Measurements from ENCODE around the gene AGAP1. TPM values are rescaled to one million over a fixed set of nuclear protein-coding genes. Genes with fewer than 3 reads are reported as not detected.

The AGAP1 gene
- total and polyA plus RNA-seq, 9 donors, result 5.7 to 32.2 (median 20.2) TPM

GRCh38 chr2:235711527-235711926, 217.7 kb downstream of the AGAP1 start:
- intact Hi-C loops (cut with DNase I), result no loop called here
- no peak for DNase-seq
- 88 to 94% (median 91%) methylated on average over 11 of the region's 11 CpGs for whole genome bisulfite sequencing, 3 donors
- Histone ChIP-seq H3K27me3 (no peaks in the 10 kb centered on the region), H3K27ac (no peak overlapping the region), H3K4me3 (no peak overlapping the region), H3K9me3 (no peaks in the 10 kb centered on the region), H3K36me3 (no peaks in the 10 kb centered on the region), H3K4me1 (ENCODE audit: insufficient read depth) (no peaks in the 10 kb centered on the region)
- TF ChIP-seq EP300 (IDR thresholded peaks at IDR 0.05) (no peak), POLR2A (IDR thresholded peaks at IDR 0.05) (no peak)
- TF ChIP-seq, protein P1, sequence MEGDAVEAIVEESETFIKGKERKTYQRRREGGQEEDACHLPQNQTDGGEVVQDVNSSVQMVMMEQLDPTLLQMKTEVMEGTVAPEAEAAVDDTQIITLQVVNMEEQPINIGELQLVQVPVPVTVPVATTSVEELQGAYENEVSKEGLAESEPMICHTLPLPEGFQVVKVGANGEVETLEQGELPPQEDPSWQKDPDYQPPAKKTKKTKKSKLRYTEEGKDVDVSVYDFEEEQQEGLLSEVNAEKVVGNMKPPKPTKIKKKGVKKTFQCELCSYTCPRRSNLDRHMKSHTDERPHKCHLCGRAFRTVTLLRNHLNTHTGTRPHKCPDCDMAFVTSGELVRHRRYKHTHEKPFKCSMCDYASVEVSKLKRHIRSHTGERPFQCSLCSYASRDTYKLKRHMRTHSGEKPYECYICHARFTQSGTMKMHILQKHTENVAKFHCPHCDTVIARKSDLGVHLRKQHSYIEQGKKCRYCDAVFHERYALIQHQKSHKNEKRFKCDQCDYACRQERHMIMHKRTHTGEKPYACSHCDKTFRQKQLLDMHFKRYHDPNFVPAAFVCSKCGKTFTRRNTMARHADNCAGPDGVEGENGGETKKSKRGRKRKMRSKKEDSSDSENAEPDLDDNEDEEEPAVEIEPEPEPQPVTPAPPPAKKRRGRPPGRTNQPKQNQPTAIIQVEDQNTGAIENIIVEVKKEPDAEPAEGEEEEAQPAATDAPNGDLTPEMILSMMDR (IDR thresholded peaks at IDR 0.05), result no peak

DNA sequence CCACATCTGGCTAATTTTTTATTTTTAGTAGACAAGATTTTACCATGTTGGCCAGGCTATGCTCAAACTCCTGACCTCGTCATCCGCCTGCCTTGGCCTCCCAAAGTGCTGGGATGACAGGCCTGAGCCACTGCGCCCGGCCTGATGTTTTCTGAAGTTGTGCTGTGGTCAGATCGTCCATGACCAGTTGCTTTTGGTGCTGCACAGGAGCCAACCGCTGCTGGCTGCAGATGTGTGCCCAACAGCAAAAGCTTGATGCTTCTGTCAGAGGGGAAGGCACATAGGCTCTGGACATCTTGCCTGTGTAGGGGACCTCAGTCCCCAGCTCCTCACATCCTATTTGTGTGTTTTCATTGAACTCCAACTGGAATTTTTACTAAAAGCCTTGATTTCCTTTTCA, 218.3 kb downstream of the AGAP1 start:
- 91 to 93% (median 92%) methylated on average over 6 of the region's 6 CpGs for WGBS, 3 donors
- no peak for DNase-seq
- H3K27me3 ChIP-seq, result no peaks in the 10 kb centered on the region
- H3K27ac ChIP-seq, result no peak overlapping the region
- TF ChIP-seq POLR2A (IDR thresholded peaks at IDR 0.05), result no peak
- TF ChIP-seq EP300 (IDR thresholded peaks at IDR 0.05), result no peak
- TF ChIP-seq, protein P1 (IDR thresholded peaks at IDR 0.05), result no peak
- no peaks in the 10 kb centered on the region for H3K36me3 ChIP-seq
- no peaks in the 10 kb centered on the region for H3K9me3 ChIP-seq
- H3K4me3 ChIP-seq, result no peak overlapping the region
- H3K4me1 ChIP-seq (ENCODE audit: insufficient read depth), result no peaks in the 10 kb centered on the region
- intact Hi-C loops (cut with DNase I), result no loop called here

DNA sequence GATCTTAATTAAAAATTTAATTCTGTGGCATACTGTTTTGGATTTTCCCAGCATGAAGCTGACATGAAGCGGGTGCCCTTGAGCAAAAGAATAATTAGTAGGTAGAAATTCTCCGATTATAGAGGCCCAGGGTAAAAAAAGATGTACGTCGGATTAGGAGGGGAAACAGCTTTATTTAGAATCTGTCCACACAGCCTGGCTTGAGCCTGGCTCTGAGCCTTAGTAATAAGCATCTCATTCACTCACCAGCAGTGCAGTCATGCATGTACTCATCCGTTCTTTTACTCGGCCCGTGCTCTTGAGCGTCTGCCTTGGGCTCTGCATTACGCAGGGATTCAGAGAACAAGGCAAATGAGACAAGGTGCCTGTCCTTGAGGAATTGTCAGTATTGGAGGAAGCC, 219.3 kb downstream of the AGAP1 start:
- no peak for DNase-seq
- intact Hi-C loops (cut with DNase I), result no loop called here
- no peaks in the 10 kb centered on the region for H3K27me3 ChIP-seq
- 85 to 91% (median 87%) methylated on average over 9 of the region's 9 CpGs for WGBS, 3 donors
- H3K27ac ChIP-seq, result no peak overlapping the region
- H3K4me1 ChIP-seq (ENCODE audit: insufficient read depth), result no peaks in the 10 kb centered on the region
- H3K4me3 ChIP-seq, result no peak overlapping the region
- H3K36me3 ChIP-seq, result no peaks in the 10 kb centered on the region
- TF ChIP-seq EP300 (IDR thresholded peaks at IDR 0.05) (no peak), POLR2A (IDR thresholded peaks at IDR 0.05) (no peak)
- TF ChIP-seq, protein P1 (IDR thresholded peaks at IDR 0.05), result no peak
- H3K9me3 ChIP-seq, result no peaks in the 10 kb centered on the region

DNA sequence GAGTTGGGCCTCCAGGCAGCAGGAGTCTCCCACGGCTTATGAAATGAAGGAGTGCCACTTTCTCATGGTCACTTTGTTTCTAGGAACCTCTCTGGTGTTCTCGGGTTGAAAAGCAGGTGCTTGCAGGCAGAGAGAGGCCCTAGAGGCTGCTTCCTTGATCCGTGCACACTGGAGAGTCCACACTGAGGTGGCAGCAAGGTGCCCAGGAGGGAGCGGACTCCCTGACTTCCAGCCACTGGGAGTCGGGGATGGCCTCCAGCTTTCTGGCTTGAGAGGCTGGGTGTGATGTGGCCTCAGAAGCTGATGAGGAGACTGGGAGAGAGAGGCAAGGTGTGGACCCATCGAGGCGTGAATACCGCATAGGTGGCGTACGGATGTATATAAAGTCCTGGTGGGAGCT, 221.8 kb downstream of the AGAP1 start:
- no peak overlapping the region for H3K27ac ChIP-seq
- intact Hi-C loops (cut with DNase I), result no loop called here
- H3K27me3 ChIP-seq, result no peaks in the 10 kb centered on the region
- 92 to 95% (median 94%) methylated on average over 10 of the region's 10 CpGs for WGBS, 3 donors
- H3K36me3 ChIP-seq, result no peaks in the 10 kb centered on the region
- H3K4me3 ChIP-seq, result no peak overlapping the region
- no peak for DNase-seq
- TF ChIP-seq EP300 (IDR thresholded peaks at IDR 0.05) (no peak), POLR2A (IDR thresholded peaks at IDR 0.05) (no peak)
- TF ChIP-seq, protein P1 (IDR thresholded peaks at IDR 0.05), result no peak
- H3K4me1 ChIP-seq (ENCODE audit: insufficient read depth), result no peaks in the 10 kb centered on the region
- H3K9me3 ChIP-seq, result no peaks in the 10 kb centered on the region
